IPS-20b (cell line): ENCODE results near the gene SMOC2.

Experiments used
- H3K27ac ChIP-seq: one replicate; pipeline ENCODE4 v1.5.1; 2013; ENCODE audit warnings: low read length
- H3K27me3 ChIP-seq: 2 replicates; pipeline ENCODE4 v1.6.1; 2013; ENCODE audit warnings: mild to moderate bottlenecking, low read length, inconsistent platforms; ENCODE audit not compliant: insufficient read depth
- H3K36me3 ChIP-seq: 2 replicates; pipeline ENCODE4 v1.6.1; 2013; ENCODE audit warnings: low read depth, mild to moderate bottlenecking, inconsistent platforms, low read length, moderate library complexity; ENCODE audit not compliant: insufficient read depth
- H3K4me1 ChIP-seq: 2 replicates; pipeline ENCODE4 v1.6.1; 2013; ENCODE audit warnings: mild to moderate bottlenecking, control low read depth, inconsistent platforms, low read length, moderate library complexity; ENCODE audit not compliant: insufficient read depth
- H3K4me3 ChIP-seq: 2 replicates; pipeline ENCODE4 v1.5.1; 2013; ENCODE audit warnings: mild to moderate bottlenecking, low read length, inconsistent platforms
- H3K9ac ChIP-seq: 2 replicates; pipeline ENCODE4 v1.6.1; 2013; ENCODE audit warnings: low read depth, mild to moderate bottlenecking, inconsistent platforms, low read length, moderate library complexity
- H3K9me3 ChIP-seq: 2 replicates; pipeline ENCODE4 v1.6.1; 2013; ENCODE audit warnings: mild to moderate bottlenecking, low read depth, low read length, inconsistent platforms; ENCODE audit not compliant: insufficient read depth

The SMOC2 gene

GRCh38 chr6:168717491-168717890, 276.5 kb downstream of the SMOC2 start:
- Histone ChIP-seq H3K9ac (no peak overlapping the region), H3K4me1 (no peaks in the 10 kb centered on the region), H3K4me3 (no peak overlapping the region), H3K27ac (no peak overlapping the region), H3K36me3 (no peaks in the 10 kb centered on the region), H3K27me3 (no peaks in the 10 kb centered on the region), H3K9me3 (peaks cover 34% of the 10 kb centered on the region)
